HEK293T (cell line): ENCODE results near the gene SHROOM4.
A peak's percentile ranks its signal among the peaks of the same experiment; 100 is the strongest.

Experiments
- CTCF ChIA-PET: fragments of 350-600 bp; formaldehyde crosslinking; extraction: SDS; loops from one replicate; lab custom pipeline; 2021; ENCODE audit warnings: antibody characterized with exemption, inconsistent platforms; lab: Yijun Ruan, JAX
- POLR2A ChIA-PET: fragments of 350-600 bp; formaldehyde crosslinking; extraction: SDS; loops from one replicate; lab custom pipeline; 2020; ENCODE audit warnings: antibody characterized with exemption, inconsistent platforms; lab: Yijun Ruan, JAX
- DNase-seq: peaks from one replicate; pipeline ENCODE4 v3.0.0; 2012; ENCODE audit warnings: mixed read lengths; ENCODE audit errors: extremely low spot score
- ARNT ChIP-seq: fragments of 450-650 bp; IDR thresholded peaks from 2 replicates; pipeline ENCODE4 v1.6.1; 2017; ENCODE audit warnings: mild to moderate bottlenecking
- BHLHE40 ChIP-seq: fragments of 450-650 bp; IDR thresholded peaks from 2 replicates; pipeline ENCODE4 v1.6.1; 2016; ENCODE audit warnings: mild to moderate bottlenecking, moderate library complexity, borderline replicate concordance
- CTBP1 ChIP-seq: fragments of 450-650 bp; IDR thresholded peaks from 2 replicates; pipeline ENCODE4 v1.6.1; 2016; ENCODE audit warnings: borderline replicate concordance
- ELF4 ChIP-seq: fragments of 450-650 bp; IDR thresholded peaks from 2 replicates; pipeline ENCODE4 v1.6.1; 2017; ENCODE audit warnings: antibody characterized with exemption
- FOXA1 ChIP-seq: fragments of 450-650 bp; IDR thresholded peaks from 2 replicates; pipeline ENCODE4 v1.6.1; 2016; ENCODE audit warnings: mild to moderate bottlenecking
- FOXK2 ChIP-seq: fragments of 450-650 bp; IDR thresholded peaks from 2 replicates; pipeline ENCODE4 v1.6.1; 2016; ENCODE audit warnings: mild to moderate bottlenecking
- FOXM1 ChIP-seq: fragments of 450-650 bp; IDR thresholded peaks from 2 replicates; pipeline ENCODE4 v1.6.1; 2017; ENCODE audit warnings: mild to moderate bottlenecking, borderline replicate concordance
- HDGF ChIP-seq: fragments of 450-650 bp; IDR thresholded peaks from 2 replicates; pipeline ENCODE4 v1.6.1; 2017; ENCODE audit warnings: antibody characterized with exemption, borderline replicate concordance
- L3MBTL2 ChIP-seq: fragments of 450-650 bp; conservative IDR thresholded peaks from 2 replicates; pipeline ENCODE4 v1.6.1; 2016; ENCODE audit warnings: mild to moderate bottlenecking
- LEF1 ChIP-seq: fragments of 450-650 bp; IDR thresholded peaks from 2 replicates; pipeline ENCODE4 v1.6.1; 2017; ENCODE audit warnings: mild to moderate bottlenecking, borderline replicate concordance
- NFRKB ChIP-seq: fragments of 450-650 bp; IDR thresholded peaks from 2 replicates; pipeline ENCODE4 v1.6.1; 2016; ENCODE audit warnings: mild to moderate bottlenecking, moderate library complexity
- SP1 ChIP-seq: fragments of 450-650 bp; IDR thresholded peaks from 2 replicates; pipeline ENCODE4 v1.6.1; 2017
- SUZ12 ChIP-seq: fragments of 450-650 bp; IDR thresholded peaks from 2 replicates; pipeline ENCODE4 v1.6.1; 2016; ENCODE audit warnings: mild to moderate bottlenecking
- TARDBP ChIP-seq: fragments of 450-650 bp; IDR thresholded peaks from 2 replicates; pipeline ENCODE4 v1.6.1; 2016
- ZNF384 ChIP-seq: fragments of 450-650 bp; IDR thresholded peaks from 2 replicates; pipeline ENCODE4 v1.6.1; 2016
- TF ChIP-seq, protein P1 (sequence below): fragments of 450-650 bp; IDR thresholded peaks from 2 replicates; pipeline ENCODE4 v1.6.1; 2016

Gene SHROOM4

DNA sequence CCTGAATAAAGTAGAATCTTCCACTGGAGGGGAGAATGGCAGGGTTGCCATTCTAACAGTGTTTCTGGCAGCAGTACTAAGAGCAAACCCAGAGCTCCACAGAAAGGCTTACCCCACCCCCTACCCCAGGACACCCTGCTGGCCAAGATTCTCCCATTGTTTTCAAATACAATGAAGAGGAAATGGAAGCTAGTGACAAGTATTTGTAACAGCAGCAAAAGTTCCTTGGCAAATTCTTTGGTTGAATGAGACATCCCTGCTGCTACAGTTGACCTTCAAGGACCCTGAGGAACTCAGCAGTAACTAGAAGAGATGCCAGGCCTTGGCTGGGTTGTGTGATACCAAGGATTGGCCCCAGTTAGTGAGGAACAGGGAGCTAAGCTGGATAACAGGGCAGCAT, 219.2 kb downstream of the SHROOM4 start:
- POLR2A ChIA-PET: no interaction called here
- DNase-seq: no peak
- CTCF ChIA-PET: no interaction called here
- TF ChIP-seq ELF4: no peak

DNA sequence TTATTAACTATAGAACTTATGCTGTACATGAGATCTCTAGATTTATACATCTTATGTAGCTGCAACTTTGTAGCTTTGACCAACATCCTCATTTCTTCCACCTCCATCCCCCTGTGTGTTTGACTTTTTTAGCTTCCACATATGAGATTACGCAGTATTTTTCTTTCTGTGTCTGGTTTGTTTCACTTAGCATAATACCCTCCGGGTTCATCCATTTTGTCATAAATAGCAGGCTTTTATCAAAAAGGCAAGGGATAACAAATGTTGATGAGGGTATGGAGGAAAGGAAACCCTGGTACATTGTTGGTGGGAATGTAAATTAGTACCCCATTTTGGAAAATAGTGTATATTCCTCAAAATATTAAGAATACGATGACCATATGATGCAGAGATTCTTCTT, 227.0 kb downstream of the SHROOM4 start:
- TF ChIP-seq SUZ12: no peak
- no peak for TF ChIP-seq FOXM1
- TF ChIP-seq ARNT: no peak
- TF ChIP-seq LEF1: no peak
- TF ChIP-seq NFRKB: no peak
- TF ChIP-seq, protein P1, sequence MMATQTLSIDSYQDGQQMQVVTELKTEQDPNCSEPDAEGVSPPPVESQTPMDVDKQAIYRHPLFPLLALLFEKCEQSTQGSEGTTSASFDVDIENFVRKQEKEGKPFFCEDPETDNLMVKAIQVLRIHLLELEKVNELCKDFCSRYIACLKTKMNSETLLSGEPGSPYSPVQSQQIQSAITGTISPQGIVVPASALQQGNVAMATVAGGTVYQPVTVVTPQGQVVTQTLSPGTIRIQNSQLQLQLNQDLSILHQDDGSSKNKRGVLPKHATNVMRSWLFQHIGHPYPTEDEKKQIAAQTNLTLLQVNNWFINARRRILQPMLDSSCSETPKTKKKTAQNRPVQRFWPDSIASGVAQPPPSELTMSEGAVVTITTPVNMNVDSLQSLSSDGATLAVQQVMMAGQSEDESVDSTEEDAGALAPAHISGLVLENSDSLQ: no peak
- no peak for TF ChIP-seq BHLHE40
- TF ChIP-seq FOXA1: no peak
- no peak for TF ChIP-seq ZNF384
- TF ChIP-seq SP1: no peak
- TF ChIP-seq ELF4: no peak
- TF ChIP-seq FOXK2: no peak
- CTCF ChIA-PET: no interaction called here
- DNase-seq: no peak
- POLR2A ChIA-PET: no interaction called here

DNA sequence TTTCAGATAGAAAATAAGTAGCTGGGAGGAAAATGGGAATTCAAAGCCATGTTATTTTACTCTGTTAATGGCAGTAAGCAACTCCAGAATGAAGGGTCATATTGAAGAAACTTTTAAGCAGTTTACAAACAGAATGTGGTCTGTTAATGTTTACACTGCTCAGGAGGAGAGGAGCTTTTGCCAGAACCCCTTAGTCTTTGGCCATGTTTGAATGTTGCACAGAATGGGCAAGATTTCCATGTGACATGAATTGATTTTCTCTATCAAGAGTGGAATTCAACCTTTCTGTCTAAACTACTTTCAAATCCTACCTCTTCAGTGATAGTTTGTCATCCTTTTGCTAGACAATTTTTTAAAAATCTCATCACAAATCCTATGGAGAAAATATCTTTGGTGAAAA, 227.6 kb downstream of the SHROOM4 start:
- TF ChIP-seq ELF4 (no peak), ZNF384 (no peak), NFRKB (no peak), LEF1 (no peak), HDGF (no peak), TARDBP (no peak), CTBP1 (no peak), FOXK2 (no peak), FOXA1 (no peak), FOXM1 (no peak)
- CTCF ChIA-PET: no interaction called here
- DNase-seq: no peak
- POLR2A ChIA-PET: no interaction called here

DNA sequence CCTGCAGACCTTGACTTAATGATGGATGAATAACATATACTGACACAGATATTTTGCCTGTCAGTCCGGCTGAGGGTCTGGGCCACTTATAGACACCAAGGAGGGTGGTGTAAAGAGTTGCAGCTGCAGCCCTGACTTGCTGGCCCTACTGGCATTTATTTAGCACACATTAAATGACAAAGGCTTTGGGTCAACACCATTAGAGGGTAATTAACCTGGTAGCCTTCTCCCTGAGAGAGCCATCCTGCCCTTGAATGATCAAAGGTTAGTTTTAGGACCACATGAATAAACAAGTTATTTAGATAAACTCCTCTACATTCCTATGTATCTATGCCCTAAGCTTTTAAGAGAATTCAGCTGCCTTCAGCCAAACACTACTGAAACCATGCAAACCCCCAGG, 232.6 kb downstream of the SHROOM4 start:
- ChIA-PET POLR2A (no interaction called here), CTCF (no interaction called here)
- no peak for TF ChIP-seq ARNT
- TF ChIP-seq SP1: no peak
- no peak for TF ChIP-seq CTBP1
- no peak for TF ChIP-seq HDGF
- TF ChIP-seq, protein P1: no peak
- TF ChIP-seq BHLHE40: no peak
- TF ChIP-seq LEF1: no peak
- no peak for TF ChIP-seq ZNF384
- TF ChIP-seq TARDBP: no peak
- no peak for TF ChIP-seq FOXM1
- TF ChIP-seq FOXA1: no peak
- TF ChIP-seq ELF4: no peak
- no peak for TF ChIP-seq FOXK2
- TF ChIP-seq NFRKB: no peak
- no peak for TF ChIP-seq SUZ12
- no peak for TF ChIP-seq L3MBTL2
- DNase-seq: no peak

DNA sequence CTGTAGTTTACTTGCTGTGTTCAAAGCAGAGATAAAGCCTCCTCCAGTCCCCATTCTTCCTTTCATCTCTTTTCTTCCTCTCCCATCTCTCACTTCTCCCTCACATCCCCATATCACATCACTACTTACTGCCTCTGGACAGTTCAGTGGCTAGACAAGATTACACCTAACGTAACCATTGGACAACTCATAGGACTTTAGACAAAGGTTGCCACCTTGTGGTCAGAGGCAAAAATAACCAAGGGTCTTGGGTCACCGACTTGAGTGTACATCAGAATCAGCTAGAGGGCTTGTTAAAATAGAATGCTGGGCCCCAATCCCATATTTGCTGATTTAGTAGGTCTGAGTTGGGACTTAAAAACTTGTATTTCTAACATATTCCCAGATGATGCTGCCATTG, 234.0 kb downstream of the SHROOM4 start:
- ChIA-PET POLR2A (no interaction called here), CTCF (interaction anchor here (0.6 to 1.3 kb wide), 2 partner anchors 480 to 1316 kb away, joined by 3 to 5 read pairs; no protein-coding TSS in a partner anchor)
- TF ChIP-seq FOXK2 (no peak), CTBP1 (no peak), NFRKB (no peak), ARNT (no peak), SUZ12 (no peak), HDGF (no peak), TARDBP (no peak), BHLHE40 (no peak), FOXM1 (no peak), FOXA1 (no peak), SP1 (no peak), ZNF384 (no peak), ELF4 (no peak), L3MBTL2 (no peak), LEF1 (no peak)
- TF ChIP-seq, protein P1: no peak
- DNase-seq: peak; percentile 65

GRCh38 chrX:50577326-50577725, 236.7 kb downstream of the SHROOM4 start:
- no peak for DNase-seq
- TF ChIP-seq FOXK2 (no peak), ARNT (no peak), CTBP1 (no peak), ZNF384 (no peak), BHLHE40 (no peak), SP1 (no peak), FOXA1 (no peak), HDGF (no peak), FOXM1 (no peak), L3MBTL2 (no peak), TARDBP (no peak), SUZ12 (no peak), ELF4 (no peak), NFRKB (no peak), LEF1 (no peak)
- TF ChIP-seq, protein P1: no peak
- ChIA-PET CTCF (no interaction called here), POLR2A (no interaction called here)
